HG02678 (cell line): Measurements from ENCODE around the gene SPPL2C.

ENCODE experiments used
- ATAC-seq: cut with Tn5 transposase; IDR thresholded peaks from one replicate; pipeline ENCODE4 v1.9.1; 2021; ENCODE audit warnings: mild to moderate bottlenecking, moderate library complexity; ENCODE audit not compliant: unreplicated experiment

The SPPL2C gene

DNA sequence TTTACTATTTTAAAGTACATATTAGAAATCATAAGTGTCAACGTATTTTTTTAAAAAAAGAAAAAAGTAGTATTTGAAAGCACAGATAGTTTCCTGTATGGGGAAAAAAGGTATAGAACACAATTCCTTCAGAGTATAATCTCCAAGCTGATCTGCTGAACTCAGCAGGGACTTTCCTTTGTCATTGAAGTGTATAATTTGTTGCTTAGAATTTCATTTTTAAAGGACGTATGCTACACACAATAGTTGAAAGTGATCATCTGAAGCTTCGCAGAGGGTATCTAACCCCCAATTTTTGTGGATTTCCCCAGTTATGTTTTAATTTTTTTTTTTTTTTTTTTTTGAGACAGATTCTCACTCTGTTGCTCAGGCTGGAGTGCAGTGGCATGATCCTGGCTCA is 29.5 kb downstream of the SPPL2C start:
- ATAC-seq, result no peak

DNA sequence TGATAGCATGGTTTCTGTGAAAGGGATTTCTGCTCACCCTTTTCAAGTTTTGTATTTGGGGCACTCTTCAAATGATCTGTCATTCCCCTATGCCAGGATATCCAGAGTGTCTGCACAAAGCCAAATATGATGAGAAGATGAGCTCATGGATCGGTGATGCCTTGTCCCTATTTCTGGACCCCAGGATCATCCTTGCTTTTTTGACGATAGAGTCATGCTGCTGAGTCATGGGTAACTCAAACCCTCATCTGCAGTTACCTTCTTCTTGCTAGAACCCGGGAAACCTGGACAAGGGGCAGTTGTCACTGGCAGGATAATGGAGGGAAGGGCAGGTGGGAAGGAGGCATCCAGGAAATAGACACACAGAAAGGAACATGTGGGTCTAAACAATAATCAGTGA is 31.9 kb downstream of the SPPL2C start:
- ATAC-seq, result no peak

DNA sequence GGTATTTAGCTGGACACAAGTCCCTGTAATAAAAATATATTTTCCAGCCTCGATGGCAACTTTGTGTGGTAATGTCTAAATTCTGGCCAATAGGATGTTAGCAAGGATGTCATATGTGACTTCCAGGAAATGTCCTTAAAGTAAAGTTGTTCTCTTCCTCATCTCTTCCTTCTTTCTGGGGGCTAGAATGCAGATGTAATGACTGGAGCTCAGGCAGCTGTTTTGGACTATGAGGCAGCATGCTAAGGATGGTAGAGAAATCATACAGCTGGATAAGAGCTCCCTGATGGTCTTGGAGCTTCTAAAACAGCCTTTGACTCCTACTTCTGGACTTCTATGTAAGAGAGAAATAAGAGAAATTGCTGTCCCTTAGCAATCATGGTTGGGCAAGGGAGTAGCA is 32.8 kb downstream of the SPPL2C start:
- no peak for ATAC-seq

DNA sequence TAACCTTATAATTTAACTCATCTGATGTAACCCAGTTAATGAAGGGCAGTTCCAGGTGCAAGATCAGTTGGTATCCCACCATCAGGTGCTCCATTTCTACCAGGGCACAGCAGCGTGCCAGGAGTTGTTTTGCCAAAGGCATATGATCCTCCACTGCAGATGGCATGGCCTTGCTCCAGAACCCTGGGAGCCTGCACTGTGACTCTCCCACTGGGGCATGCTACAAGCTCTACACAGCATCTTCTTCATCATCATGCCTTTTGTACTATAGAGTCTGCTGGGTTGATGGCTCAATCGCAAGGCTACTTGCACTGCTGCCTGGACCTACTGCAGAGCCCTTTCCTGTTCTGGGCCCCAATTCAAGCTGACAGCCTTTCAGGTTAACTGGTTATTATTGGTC is 38.4 kb downstream of the SPPL2C start:
- no peak for ATAC-seq

DNA sequence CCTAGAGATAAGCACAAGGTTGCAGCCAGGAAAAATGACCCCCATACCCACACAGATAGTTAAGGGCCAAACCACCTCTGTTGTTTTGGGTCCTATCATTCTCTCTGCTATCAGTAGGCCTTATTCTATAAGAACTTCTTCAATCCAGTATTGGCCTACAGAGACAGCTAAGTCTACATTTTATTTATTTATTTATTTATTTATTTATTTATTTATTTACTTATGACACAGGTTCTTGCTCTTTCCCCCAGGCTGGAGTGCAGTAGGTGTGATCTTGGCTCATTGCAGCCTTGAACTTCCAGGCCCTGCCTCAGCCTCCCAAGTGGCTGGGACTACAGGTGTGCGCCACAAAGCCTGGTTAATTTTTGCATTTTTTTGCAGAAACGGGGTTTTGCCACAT is 42.2 kb downstream of the SPPL2C start:
- no peak for ATAC-seq

DNA sequence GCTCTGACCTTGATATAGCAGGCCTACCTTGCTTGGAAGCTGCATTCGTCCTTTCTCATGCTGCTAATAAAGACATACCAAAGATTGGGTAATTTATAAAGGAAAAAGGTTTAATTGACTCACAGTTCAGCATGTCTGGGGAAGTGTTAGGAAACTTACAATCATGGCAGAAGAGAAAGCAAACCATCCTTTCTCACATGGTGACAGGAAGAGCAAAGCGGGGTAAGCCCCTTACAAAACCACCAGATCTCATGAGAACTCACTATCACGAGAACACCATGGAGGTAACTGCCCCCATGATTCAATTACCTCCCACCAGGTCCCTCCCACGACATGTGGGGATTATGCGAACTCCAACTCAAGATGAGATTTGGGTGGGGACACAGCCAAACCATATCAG is 43.7 kb downstream of the SPPL2C start:
- ATAC-seq, result no peak

DNA sequence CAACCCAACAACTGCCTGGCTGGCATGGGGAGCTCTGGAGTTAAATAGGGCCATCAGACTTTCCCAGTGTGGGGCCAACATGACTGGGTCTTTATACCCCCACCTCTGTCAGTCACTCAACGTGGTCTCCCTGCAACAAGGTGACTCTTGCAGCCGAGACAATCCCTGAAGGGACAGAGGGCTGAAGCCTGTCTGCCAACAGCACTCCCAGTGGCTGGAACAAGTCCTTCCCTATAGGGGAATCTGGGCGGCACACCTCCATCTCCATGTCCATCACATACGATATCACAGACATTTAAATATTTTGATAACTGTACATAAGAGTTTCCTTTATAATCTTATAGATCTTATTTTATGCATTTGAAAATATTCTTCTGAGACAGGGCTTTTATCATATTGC is 44.9 kb downstream of the SPPL2C start:
- ATAC-seq, result no peak

DNA sequence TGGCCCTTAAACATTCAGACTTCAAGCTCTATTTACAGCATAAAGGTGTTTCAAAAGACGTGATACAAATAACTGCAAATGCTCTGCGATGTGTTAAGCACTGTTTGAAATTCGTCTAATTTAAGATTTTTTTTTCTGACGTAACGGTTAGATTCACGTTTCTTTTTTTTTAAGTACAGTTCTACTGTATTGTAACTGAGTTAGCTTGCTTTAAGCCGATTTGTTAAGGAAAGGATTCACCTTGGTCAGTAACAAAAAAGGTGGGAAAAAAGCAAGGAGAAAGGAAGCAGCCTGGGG is 49.0 kb downstream of the SPPL2C start:
- no peak for ATAC-seq

DNA sequence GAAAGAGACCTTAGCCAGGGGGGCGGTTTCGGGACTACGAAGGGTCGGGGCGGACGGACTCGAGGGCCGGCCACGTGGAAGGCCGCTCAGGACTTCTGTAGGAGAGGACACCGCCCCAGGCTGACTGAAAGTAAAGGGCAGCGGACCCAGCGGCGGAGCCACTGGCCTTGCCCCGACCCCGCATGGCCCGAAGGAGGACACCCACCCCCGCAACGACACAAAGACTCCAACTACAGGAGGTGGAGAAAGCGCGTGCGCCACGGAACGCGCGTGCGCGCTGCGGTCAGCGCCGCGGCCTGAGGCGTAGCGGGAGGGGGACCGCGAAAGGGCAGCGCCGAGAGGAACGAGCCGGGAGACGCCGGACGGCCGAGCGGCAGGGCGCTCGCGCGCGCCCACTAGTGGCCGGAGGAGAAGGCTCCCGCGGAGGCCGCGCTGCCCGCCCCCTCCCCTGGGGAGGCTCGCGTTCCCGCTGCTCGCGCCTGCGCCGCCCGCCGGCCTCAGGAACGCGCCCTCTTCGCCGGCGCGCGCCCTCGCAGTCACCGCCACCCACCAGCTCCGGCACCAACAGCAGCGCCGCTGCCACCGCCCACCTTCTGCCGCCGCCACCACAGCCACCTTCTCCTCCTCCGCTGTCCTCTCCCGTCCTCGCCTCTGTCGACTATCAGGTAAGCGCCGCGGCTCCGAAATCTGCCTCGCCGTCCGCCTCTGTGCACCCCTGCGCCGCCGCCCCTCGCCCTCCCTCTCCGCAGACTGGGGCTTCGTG is 49.5 kb downstream of the SPPL2C start, which contains the start of gene MAPT:
TSS of gene MAPT (plus strand) at position 533 of the 763 bp plus-strand sequence. CDS start 67,784 bp downstream, outside the sequence.
- ATAC-seq, result peak; percentile 79

DNA sequence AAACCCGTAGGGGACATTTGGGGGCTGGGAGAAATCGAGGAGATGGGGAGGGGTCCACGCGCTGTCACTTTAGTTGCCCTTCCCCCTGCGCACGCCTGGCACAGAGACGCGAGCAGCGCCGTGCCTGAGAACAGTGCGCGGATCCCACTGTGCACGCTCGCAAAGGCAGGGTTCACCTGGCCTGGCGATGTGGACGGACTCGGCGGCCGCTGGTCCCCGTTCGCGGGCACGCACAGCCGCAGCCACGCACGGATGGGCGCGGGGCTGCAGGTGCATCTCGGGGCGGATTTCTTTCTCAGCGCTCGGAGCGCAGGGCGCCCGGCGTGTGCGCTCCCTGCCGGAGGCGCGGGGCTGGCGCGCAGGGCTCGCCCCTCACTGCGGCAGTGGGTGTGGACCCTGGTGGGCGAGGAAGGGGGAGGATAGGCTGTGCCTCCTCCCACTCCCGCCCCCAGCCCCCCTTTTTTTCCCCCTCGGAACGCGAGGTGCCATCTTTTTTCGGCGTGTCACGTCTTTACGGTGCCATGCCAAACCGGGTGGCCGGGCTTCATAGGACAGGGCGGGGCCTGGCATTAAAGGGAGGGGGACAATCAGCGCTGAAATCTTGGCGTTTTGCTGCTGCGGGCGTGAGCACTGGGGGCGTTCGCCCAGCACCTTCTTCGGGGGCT is 50.8 kb downstream of the SPPL2C start:
- no peak for ATAC-seq

DNA sequence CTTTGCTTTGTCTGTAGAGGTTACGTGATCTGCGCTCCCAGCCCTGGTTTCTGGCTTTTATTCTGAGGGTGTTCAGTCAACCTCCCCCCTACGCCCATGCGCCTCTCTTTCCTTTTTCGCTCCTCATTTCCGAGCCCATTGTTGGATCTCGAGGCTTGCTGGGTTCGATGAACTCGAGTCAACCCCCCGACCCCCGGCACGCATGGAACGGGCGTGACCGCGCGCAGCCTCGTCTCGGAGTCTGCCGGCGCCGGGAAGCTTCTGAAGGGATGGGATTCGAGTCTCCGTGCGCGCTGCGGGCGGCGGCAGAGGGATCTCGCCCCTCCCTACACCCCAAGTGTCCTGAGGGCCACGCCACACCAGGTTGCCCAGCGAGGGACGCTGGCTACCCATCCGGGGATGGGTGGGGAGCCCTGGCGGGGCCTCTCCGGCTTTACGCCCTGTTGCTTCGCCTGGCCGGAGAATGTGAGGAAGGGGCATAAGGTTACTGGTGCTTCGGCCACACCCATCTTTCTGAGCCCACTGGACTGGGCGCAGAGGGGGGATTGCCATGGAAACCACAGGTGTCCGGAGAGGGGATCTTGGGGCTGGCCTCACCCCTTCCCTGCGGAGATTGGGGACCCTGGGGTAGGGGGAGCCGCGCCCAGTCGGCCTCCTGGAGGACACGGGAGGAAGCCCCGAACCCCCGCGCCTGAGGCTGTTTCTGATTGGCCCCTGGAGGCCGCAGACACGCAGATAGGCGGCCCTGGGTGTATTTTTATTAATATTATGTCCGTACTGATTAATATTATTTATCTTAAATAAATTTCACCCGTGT is 51.5 kb downstream of the SPPL2C start:
- ATAC-seq, result no peak
